Tibial nerve (tissue), 4 donors: ENCODE results near the gene TLE4. TPM values are rescaled to one million over a fixed set of nuclear protein-coding genes. Genes with fewer than 3 reads are reported as not detected.

ENCODE experiments used
- DNase-seq, 2 donors: peaks; one replicate each; pipeline ENCODE4 v3.0.0-alpha.2; 2019; ENCODE audit warnings: low spot score in 2 of 2
- H3K27ac ChIP-seq, 4 donors: fragments of 200-600 bp; sonication (generic) in 3 of 4; one replicate each; pipeline ENCODE4 v1.5.1; 2017 to 2019; ENCODE audit warnings: mild to moderate bottlenecking in 1 of 4
- H3K27me3 ChIP-seq, 2 donors: fragments of 200-600 bp; sonication (generic) in 1 of 2; one replicate each; pipeline versions ENCODE4 v1.5.1 to v1.6.0; 2017 to 2019
- H3K36me3 ChIP-seq, 3 donors: fragments of 200-600 bp; sonication (generic); one replicate each; pipeline ENCODE4 v1.5.1; 2018 to 2019
- H3K4me1 ChIP-seq, 4 donors: fragments of 200-600 bp; sonication (generic) in 3 of 4; one replicate each; pipeline ENCODE4 v1.5.1; 2017 to 2019
- H3K4me3 ChIP-seq, 4 donors: fragments of 200-600 bp; sonication (generic) in 3 of 4; one replicate each; pipeline ENCODE4 v1.5.1; 2017 to 2019; ENCODE audit warnings: mild to moderate bottlenecking in 1 of 4, moderate library complexity in 1 of 4
- H3K9me3 ChIP-seq, 4 donors: fragments of 200-600 bp; sonication (generic) in 3 of 4; one replicate each; pipeline ENCODE4 v1.5.1; 2017 to 2019
- EP300 ChIP-seq, 2 donors: sonication (generic); formaldehyde crosslinking; IDR thresholded peaks; one replicate each; pipeline ENCODE4 v1.6.1; 2017; ENCODE audit warnings: antibody characterized with exemption in 2 of 2, mild to moderate bottlenecking in 1 of 2
- POLR2A ChIP-seq, 2 donors: fragments of 450-650 bp; IDR thresholded peaks; one replicate each; pipeline ENCODE4 v1.6.1; 2017; ENCODE audit warnings: antibody characterized with exemption in 2 of 2, mild to moderate bottlenecking in 2 of 2, moderate library complexity in 2 of 2
- WGBS, 2 donors: methylation state at CpG; one replicate each; pipeline ENCODE4 v1.1.5; 2018; 5-methylcytosine and 5-hydroxymethylcytosine counted together
- total RNA-seq, 4 donors: library from RNA; depleted of rRNA; stranded (reverse); fragments of >200 nt; gene quantifications; one replicate each; pipeline ENCODE4 v1.1.0, GENCODE V29; 2016
- TF ChIP-seq, protein P1 (sequence below), 5 experiments: fragments of 200-600 bp in 3 of 5; fragments of 450-650 bp in 2 of 5; sonication (generic) in 3 of 5; IDR thresholded peaks; one replicate each; pipeline ENCODE4 v1.5.1; 2016 to 2019; ENCODE audit warnings: antibody characterized with exemption in 5 of 5, mild to moderate bottlenecking in 3 of 5, moderate library complexity in 2 of 5

The TLE4 gene
- total RNA-seq, 4 donors from 2014 or later = 28.0 to 34.3 (median 29.8) TPM

DNA sequence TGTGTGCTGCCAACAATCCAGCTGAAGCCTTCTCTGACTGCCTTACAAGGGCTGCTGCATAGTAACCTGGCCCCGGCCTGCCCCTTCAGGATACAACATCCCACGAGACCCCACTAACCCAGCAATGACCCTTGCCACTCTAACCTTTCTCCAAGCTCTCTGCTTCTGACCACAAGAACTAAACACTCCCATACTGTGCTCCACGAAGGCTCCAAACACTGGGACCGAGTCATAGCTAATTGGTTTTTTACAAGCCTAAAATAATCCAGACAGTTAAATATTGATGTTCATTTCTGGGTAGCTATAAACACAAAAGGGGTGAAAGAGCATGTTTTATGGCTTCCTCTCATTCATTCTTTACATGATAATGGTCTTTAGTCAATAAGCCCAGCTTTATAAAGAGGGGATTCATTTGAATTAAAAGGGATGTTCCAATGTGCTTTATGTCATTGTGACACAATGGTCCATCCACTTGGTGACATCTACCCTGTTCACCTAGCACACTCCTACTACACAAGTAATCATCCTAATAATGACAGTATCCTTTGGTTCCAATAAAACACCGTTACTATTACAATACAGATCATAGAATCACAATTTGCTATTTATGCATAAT, 16.2 kb upstream of the TLE4 start:
- Histone ChIP-seq H3K36me3 (no peaks in the 10 kb centered on the region), H3K27me3 (no peaks in the 10 kb centered on the region), H3K4me1 (peaks cover 0 to 14% (median 0%) of the 10 kb centered on the region in 4 donors), H3K9me3 (peaks cover 0 to 1% (median 0%) of the 10 kb centered on the region in 4 donors), H3K4me3 (no peak overlapping the region), H3K27ac (no peak overlapping the region)
- no peak for DNase-seq
- 43 to 61% methylated on average over 5 of the region's 5 CpGs for WGBS, 2 donors
- TF ChIP-seq POLR2A (IDR thresholded peaks at IDR 0.05) (no peak), EP300 (IDR thresholded peaks at IDR 0.05) (no peak)
- TF ChIP-seq, protein P1, sequence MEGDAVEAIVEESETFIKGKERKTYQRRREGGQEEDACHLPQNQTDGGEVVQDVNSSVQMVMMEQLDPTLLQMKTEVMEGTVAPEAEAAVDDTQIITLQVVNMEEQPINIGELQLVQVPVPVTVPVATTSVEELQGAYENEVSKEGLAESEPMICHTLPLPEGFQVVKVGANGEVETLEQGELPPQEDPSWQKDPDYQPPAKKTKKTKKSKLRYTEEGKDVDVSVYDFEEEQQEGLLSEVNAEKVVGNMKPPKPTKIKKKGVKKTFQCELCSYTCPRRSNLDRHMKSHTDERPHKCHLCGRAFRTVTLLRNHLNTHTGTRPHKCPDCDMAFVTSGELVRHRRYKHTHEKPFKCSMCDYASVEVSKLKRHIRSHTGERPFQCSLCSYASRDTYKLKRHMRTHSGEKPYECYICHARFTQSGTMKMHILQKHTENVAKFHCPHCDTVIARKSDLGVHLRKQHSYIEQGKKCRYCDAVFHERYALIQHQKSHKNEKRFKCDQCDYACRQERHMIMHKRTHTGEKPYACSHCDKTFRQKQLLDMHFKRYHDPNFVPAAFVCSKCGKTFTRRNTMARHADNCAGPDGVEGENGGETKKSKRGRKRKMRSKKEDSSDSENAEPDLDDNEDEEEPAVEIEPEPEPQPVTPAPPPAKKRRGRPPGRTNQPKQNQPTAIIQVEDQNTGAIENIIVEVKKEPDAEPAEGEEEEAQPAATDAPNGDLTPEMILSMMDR (IDR thresholded peaks at IDR 0.05) = no peak

DNA sequence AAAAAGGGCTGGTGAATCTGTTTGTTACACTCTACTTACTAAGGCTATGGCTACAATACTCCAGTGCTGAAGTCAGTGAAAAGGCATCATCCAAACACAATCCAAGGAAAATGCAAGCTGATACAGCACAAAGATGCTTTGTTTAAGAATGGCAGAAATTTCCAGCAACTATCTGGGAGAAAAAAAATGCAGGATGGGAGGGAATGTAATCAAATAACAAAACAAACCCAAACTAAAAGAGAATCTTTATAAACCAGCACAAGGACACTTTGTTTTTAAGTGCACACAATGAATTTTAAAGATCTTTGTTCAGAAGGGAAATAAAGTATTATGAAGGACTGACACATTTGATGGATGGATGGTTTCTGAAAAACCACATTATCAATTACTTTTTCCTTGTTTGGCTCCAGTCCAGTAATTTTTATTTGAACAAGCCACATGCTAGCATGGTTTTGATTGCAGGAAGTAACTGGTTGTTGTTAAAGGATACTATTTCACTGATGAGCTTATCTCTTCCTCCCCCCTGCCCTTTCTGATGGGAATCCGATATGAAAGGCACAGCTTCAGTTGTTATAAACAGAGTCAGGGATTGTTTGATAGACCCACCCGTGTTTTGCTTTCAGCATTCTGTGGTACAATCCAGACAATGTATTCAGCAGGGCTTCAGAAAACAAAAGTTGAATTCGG, 12.1 kb upstream of the TLE4 start:
- H3K27me3 ChIP-seq = no peaks in the 10 kb centered on the region
- peak overlapping the region in 2 of 4 donors; percentile 46 to 47 for H3K27ac ChIP-seq
- DNase-seq = no peak
- H3K36me3 ChIP-seq = no peaks in the 10 kb centered on the region
- H3K4me1 ChIP-seq = peaks cover 0 to 14% (median 0%) of the 10 kb centered on the region in 4 donors
- 6 to 19% methylated on average over 3 of the region's 3 CpGs for WGBS, 2 donors
- TF ChIP-seq, protein P1 (IDR thresholded peaks at IDR 0.05) = no peak
- peak in 1 of 2 donors; percentile 62 for TF ChIP-seq EP300 (IDR thresholded peaks at IDR 0.05)
- no peak overlapping the region for H3K4me3 ChIP-seq
- no peaks in the 10 kb centered on the region for H3K9me3 ChIP-seq

DNA sequence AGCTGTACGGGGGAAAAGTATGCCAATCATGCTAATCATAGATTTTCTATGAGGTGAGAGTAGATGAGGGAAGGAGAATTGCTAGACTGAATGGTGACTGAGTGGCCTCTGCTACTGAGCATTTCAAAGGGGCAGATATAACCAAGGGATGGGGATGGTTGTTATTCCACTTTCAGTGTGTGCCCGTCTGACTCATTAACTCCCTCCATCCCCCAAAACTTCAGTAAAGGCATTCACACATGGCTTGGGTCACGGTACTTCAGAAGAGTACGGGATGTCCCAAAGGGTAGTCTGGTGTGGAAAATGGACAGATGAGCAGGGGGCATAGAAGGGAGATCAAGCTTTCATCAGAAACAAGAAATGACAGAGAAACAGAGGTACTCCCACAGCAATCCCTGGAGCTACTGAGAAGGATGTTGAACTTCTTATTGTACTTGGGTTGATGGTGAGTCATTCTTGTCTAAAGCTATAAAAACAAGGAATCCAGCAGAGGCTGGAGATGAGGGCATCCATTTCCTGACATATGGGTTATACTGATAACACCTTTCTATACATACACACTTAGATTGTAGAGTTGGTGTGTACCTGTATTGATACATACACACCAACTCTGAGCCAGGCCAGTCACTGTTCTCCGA, 8.9 kb upstream of the TLE4 start:
- Histone ChIP-seq H3K27ac (no peak overlapping the region), H3K4me1 (peaks cover 0 to 6% (median 0%) of the 10 kb centered on the region in 4 donors), H3K36me3 (no peaks in the 10 kb centered on the region), H3K4me3 (no peak overlapping the region), H3K9me3 (no peaks in the 10 kb centered on the region), H3K27me3 (no peaks in the 10 kb centered on the region)
- no peak for DNase-seq
- no peak for TF ChIP-seq EP300 (IDR thresholded peaks at IDR 0.05)
- no peak for TF ChIP-seq POLR2A (IDR thresholded peaks at IDR 0.05)
- TF ChIP-seq, protein P1 (IDR thresholded peaks at IDR 0.05) = no peak
- WGBS, 2 donors = 93 to 94% methylated on average over 5 of the region's 5 CpGs

DNA sequence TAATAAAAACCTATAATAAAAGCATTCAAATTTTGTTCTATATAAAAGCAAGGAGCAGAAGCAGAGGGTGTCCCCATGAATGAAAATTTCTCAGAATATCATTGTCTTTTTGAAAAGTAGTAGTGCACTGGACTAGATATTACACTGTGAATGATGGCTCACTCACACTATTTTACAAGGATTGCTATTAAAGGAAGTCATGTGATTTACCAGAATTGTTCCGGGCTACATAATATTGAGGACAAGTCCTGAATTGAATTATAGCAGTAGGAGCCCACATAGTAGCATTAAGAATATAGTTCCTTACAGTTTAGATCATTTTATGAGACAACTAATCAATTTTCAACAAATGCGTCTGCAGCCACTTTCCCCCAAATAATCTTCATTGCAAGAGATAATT, 7.7 kb upstream of the TLE4 start:
- H3K27ac ChIP-seq = no peak overlapping the region
- no peaks in the 10 kb centered on the region for H3K4me1 ChIP-seq
- H3K27me3 ChIP-seq = no peaks in the 10 kb centered on the region
- TF ChIP-seq POLR2A (IDR thresholded peaks at IDR 0.05) (no peak), EP300 (IDR thresholded peaks at IDR 0.05) (no peak)
- TF ChIP-seq, protein P1 (IDR thresholded peaks at IDR 0.05) = no peak
- no peaks in the 10 kb centered on the region for H3K9me3 ChIP-seq
- H3K4me3 ChIP-seq = no peak overlapping the region
- H3K36me3 ChIP-seq = no peaks in the 10 kb centered on the region
- no peak for DNase-seq
- WGBS, 2 donors = 67 to 86% methylated on average over 2 of the region's 2 CpGs

DNA sequence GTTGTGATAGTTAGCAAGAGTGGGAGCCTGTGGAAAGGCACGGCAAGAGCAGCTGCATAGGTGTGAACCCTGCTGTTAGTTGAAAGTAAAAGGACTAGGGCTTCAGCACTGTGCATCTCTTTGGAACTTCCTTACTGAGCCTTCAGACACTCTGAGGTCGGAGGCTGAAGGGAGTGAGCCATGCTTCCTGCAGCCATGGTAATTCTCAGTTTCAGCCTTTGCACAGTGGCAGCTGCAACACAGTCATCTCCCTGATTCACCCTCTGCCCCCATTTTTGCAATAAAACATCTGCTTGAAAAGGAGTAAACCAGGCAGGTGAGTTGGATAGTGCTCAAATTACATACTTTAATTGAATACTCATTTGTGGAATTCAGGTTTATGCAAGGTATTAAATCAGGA, 6.5 kb upstream of the TLE4 start:
- no peak overlapping the region for H3K27ac ChIP-seq
- DNase-seq = no peak
- WGBS, 2 donors = 66 to 76% methylated on average over 2 of the region's 2 CpGs
- H3K4me1 ChIP-seq = peaks cover 0 to 4% (median 0%) of the 10 kb centered on the region in 4 donors
- TF ChIP-seq, protein P1 (IDR thresholded peaks at IDR 0.05) = no peak
- TF ChIP-seq EP300 (IDR thresholded peaks at IDR 0.05) (no peak), POLR2A (IDR thresholded peaks at IDR 0.05) (no peak)
- no peaks in the 10 kb centered on the region for H3K9me3 ChIP-seq
- no peaks in the 10 kb centered on the region for H3K27me3 ChIP-seq
- no peak overlapping the region for H3K4me3 ChIP-seq
- no peaks in the 10 kb centered on the region for H3K36me3 ChIP-seq
